ENCODE results near the gene C4orf50.

The C4orf50 gene

GRCh38 chr4:5992828-5993321 lies 25.4 kb downstream of the C4orf50 start:
- DNase-seq (ENCODE audit: low read depth), result no peak

DNA sequence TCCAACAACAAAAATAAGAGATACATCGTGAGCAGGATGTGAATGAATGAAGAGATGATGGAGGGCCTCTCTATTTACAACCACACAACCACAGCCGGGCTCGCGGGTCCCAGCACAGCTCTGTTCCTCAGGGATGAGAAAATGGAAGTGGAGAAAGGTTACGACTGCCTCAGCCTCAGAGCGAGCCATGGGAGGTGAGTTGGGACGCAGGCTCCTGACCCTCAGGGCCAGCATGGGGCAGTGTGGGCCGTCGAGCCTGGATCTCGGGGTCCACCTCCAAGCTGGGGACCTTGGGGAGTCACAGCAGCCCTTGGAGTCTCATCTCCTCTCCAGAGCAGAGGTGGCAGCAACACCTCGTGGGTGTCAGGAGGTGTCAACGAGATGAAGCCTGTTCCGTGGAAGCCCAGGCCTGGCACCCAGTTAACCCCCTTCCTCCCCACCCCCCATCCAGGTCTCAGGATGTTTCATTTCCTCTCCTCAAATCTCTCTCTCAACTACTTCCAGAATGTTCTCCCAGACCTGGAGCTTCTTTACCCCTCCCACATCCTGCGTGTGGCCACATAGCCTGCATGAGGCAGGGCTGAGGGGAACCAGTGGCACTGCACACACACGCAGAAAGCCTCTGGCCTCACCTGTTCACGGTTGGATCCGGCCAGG lies 25.9 kb downstream of the C4orf50 start:
- no peak for DNase-seq (ENCODE audit: low read depth)

- DNase-seq (ENCODE audit: low read depth), result no peak
Observed at GRCh38 chr4:5991405-5991804, 26.8 kb downstream of the C4orf50 start.

DNA sequence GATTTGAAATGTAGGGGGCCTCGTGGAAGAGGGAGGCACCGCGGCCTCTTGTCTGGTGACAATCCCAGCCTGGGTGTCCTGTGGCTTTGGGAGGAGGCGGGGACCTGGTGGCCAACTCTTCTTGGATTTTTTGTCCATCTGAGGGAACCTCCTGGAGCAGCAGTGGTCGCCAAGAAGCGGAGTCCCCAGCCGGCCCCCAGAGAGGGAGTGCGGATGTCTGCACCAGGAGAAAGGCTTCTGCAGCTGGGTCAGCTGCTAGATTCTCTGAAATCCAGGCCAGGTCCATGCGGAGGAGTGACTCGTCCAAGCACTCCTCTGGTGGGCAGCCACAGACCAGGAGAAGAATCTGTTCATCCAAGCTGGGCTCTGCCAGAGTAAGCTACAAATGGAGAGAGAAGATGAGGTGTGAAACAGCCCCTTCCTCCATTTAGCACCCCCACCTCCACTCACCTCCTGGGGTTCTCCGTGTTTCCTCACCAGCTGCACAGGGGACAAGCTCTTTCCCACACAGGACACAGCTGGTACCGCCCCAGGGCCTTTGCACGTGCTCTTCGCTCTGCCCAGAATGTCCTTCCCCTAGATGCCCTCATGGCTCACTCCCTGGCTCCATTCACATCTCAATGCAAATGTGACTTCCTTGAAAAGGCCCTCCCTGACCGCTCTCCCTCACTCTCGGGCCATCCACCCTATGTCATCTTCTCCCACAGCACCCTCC lies 27.6 kb downstream of the C4orf50 start:
- DNase-seq (ENCODE audit: low read depth), result no peak

- DNase-seq (ENCODE audit: low read depth), result no peak
Observed at GRCh38 chr4:5989236-5990225, 28.7 kb downstream of the C4orf50 start.

DNA sequence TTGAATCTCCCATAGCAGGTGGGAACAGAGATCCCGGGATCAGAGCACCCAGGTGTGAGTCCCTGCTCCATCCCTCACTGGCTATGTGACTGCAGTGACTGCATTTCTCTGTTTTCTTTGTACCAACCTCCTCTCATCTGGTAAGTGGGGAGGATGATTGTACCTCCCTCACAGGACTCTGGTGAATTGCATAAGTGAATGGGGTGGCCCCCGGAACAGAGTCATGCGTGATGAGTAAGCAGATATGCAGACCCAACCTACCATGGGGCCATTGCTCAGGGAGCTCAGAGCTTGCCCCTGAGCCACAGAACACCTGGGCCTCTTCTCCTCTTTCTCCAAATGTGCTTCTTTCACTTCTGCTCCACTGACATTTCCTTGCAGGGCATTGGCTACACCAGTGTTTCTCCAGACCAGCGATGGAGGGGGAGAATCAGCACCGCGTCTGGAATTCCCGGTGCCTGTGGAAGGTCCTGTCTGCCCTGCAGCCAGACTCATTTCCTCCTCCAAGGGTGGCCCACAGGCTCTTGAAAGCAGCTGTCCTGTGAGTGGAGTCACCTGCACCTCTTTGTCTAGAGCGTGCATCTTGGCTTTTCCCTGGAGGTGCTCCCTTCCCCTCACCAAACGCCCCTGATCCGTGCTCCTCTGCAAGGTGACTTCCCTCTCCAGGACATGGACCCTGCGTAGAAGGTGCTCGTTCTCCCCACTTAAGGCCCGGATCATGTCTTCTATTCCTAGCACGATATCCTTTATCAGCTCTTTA lies 30.0 kb downstream of the C4orf50 start:
- DNase-seq (ENCODE audit: low read depth), result no peak

DNA sequence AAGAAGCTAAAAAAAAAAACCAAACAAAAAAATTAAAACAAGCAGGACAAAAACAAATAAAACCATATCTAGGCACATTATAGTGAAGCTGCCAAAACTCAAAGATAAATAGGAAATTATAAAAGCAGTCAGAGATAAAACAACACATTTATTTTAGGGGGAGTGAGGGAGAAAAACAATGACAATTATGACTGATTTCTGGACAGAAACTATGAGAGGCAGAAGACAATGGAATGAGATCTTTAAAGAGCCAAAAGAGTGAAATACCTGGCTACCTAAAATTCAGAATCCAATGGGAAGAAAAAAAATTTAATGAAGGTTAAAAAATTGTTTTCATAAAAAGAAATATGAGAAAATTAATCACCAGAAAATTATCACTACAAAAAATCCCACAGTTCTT lies 33.4 kb downstream of the C4orf50 start:
- no peak for DNase-seq (ENCODE audit: low read depth)

DNA sequence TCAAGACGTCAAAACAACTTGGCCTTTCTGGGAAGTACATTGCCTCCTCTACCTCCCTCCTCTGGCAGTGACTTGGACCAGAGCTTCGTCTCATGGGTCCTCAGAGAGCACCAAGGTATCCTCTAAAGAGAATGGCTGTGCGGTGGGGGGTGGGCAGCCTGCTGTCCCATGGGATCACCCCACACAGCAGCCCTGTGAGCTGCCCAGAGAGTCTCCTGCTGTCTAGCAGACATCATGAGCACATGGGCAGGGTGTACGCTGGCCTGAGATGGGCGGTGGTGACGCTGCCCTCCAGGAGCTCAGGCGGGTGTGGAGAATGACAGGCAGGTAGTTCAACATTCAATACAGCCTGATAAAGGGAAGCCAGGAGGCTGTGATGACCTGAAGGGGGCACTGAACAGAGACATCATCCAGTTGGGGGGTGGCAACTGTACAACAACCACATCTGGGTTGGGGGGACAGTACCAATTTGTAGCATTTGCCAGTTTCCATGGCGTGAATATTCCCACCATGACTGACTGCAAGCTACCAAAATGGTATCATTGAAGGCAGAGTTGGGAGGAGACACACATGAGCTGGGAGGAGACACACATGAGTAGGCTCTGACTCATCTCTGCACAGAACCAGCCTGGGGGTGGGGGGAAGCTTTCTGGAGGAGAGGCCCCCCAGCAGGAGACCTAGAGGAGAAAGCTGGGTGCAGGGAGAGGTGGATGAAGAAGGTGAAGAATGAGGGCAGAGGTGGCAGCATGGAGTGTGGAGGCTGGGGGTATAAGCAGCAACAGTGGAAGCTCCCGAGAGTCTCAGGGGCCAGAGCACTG lies 35.9 kb downstream of the C4orf50 start:
- DNase-seq (ENCODE audit: low read depth), result no peak

GRCh38 chr4:5980436-5981155 lies 37.6 kb downstream of the C4orf50 start:
- DNase-seq (ENCODE audit: low read depth), result no peak

DNA sequence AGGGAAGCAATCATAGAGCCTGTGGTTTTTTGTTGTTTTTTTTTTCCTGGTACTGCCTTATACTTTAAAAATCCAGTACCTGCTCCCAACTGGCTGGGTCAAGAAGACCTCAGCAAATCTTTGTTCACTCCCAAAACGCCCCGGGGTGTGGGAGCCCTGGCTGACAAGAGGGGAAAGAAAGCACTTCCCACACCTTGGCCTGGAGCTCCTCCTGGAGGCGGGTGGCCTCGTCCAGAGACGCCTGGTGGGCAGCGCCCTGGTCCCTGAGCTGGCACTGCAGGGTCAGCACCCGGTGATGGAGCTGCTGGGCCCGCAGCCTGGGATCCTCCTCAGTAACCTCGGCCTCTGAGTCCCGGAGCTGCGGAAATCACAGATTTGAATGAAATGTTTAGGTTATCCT lies 38.2 kb downstream of the C4orf50 start:
- no peak for DNase-seq (ENCODE audit: low read depth)

GRCh38 chr4:5976921-5977320 lies 41.3 kb downstream of the C4orf50 start:
- no peak for DNase-seq (ENCODE audit: low read depth)

DNA sequence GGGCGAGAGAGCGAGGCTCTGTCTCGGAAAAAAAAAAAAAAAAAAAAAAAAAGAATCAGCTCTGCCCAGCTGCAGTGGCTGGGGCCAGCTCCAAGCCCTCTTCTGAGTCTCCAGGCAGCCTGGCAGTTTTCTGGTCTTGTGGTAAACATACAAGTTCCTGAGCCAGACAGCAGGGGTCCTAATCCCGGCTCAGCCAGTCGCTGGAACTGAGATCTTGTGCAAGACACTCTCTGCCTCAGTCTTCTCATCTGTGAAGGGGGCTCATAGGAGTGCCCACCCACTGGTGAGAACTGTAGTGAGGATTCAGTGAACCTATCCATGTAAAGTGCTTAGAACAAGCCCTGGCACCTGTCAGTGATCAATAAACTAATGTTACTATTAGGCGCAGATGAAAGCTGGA lies 41.8 kb downstream of the C4orf50 start:
- no peak for DNase-seq (ENCODE audit: low read depth)

- DNase-seq (ENCODE audit: low read depth), result no peak
Observed at GRCh38 chr4:5974321-5974720, 43.9 kb downstream of the C4orf50 start.

GRCh38 chr4:5973486-5974220 lies 44.6 kb downstream of the C4orf50 start:
- DNase-seq (ENCODE audit: low read depth), result no peak

- no peak for DNase-seq (ENCODE audit: low read depth)
Observed at GRCh38 chr4:5973033-5973432, 45.2 kb downstream of the C4orf50 start.

DNA sequence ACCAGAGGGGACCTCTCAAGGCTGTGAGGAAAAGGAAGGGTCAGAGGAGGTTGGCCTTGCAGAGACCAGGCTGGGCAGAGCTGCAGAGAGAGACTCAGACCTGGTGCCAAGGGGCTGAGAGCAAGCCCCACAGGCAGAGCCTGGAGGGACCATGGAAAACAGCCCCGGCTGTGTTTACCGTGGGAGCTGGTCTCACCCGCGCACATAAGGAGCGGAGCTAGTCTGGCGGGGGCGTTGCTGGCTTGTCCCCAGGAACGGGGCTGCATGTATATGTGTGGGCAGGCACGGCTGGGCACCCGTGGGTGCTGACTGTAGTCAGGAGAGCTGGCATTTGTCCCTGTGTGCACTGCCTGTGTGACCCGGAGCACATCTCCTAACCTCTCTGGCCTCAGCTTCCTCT lies 45.7 kb downstream of the C4orf50 start:
- no peak for DNase-seq (ENCODE audit: low read depth)

GRCh38 chr4:5971078-5971450 lies 47.2 kb downstream of the C4orf50 start:
- no peak for DNase-seq (ENCODE audit: low read depth)

DNA sequence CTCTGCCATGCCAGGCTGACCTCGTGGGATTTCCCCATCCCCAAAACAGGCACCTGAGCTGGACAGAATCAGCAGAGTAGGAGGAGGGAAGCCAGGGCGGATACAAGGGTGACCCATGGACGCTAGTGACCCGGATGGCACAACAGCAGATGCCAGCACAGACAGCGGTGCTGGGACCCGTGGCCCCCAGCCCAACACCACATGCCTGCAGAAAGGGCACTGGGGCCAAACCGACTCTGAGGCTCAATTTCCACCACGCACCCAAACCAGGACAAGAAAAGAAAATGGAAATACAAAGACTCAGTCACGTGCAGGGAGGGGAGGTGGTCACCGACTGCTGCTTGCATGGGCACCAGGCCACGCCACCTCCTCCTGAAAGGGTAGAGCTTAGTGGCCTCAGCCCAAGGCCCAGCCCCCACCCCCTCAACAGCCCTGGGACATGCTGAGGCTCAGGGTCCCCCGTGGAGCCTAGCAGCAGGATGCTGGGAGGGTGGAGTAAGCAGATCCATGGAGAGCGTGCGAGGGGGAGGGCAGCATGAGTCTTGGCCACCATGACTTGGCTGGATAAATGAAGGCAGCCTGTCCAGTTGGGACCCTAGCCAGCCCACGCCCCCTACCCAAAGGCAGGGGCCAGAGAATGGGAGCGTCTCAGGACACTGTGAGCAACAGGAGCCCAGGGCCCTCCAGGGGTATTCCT lies 47.7 kb downstream of the C4orf50 start:
- DNase-seq (ENCODE audit: low read depth), result no peak

- no peak for DNase-seq (ENCODE audit: low read depth)
Observed at GRCh38 chr4:5969777-5970176, 48.5 kb downstream of the C4orf50 start.

All from activated T-cell treated with anti-CD3 and anti-CD28 coated beads for 24 hours (primary cell).